Small intestine (tissue), 7 donors: ENCODE data around the gene CCDC14. TPM values are rescaled to one million over a fixed set of nuclear protein-coding genes. Genes with fewer than 3 reads are reported as not detected.
"Not testable (repeated sequence)": the region's sequence is repeated elsewhere in the genome, so short reads cannot be mapped to it uniquely, and the experiment has no call there.

Source experiments
- DNase-seq, 2 donors: peaks; one replicate each; pipeline versions ENCODE4 v3.0.0 to v3.0.0-alpha.2; 2013
- FAIRE-seq: peaks from 2 replicates; lab custom pipeline; 2012; peaks lifted over from hg19 to GRCh38; lab: Jason Lieb, UNC
- H3K27ac ChIP-seq, 3 donors: one replicate each; pipeline ENCODE4 v1.5.1; 2013; ENCODE audit warnings: low read length in 2 of 3, mild to moderate bottlenecking in 2 of 3, control low read depth in 1 of 3, inconsistent platforms in 1 of 3, low read depth in 1 of 3, moderate library complexity in 1 of 3
- H3K27me3 ChIP-seq, 3 donors: one replicate each; pipeline ENCODE4 v1.6.1; 2013; ENCODE audit warnings: low read length in 3 of 3, inconsistent platforms in 1 of 3; ENCODE audit not compliant: control insufficient read depth in 3 of 3, insufficient read depth in 3 of 3
- H3K36me3 ChIP-seq, 3 donors: one replicate each; pipeline ENCODE4 v1.6.1; 2013; ENCODE audit warnings: low read length in 3 of 3, inconsistent platforms in 1 of 3, low read depth in 1 of 3, mild to moderate bottlenecking in 1 of 3, moderate library complexity in 1 of 3; ENCODE audit not compliant: control insufficient read depth in 3 of 3, insufficient read depth in 2 of 3
- H3K4me1 ChIP-seq, 3 donors: one replicate each; pipeline ENCODE4 v1.6.1; 2013; ENCODE audit warnings: low read length in 2 of 3, inconsistent platforms in 1 of 3, low read depth in 1 of 3, mild to moderate bottlenecking in 1 of 3, moderate library complexity in 1 of 3; ENCODE audit not compliant: control insufficient read depth in 3 of 3, insufficient read depth in 2 of 3
- H3K4me3 ChIP-seq, 3 donors: one replicate each; pipeline ENCODE4 v1.5.1; 2013; ENCODE audit warnings: low read length in 3 of 3, control low read depth in 1 of 3, inconsistent platforms in 1 of 3, low read depth in 1 of 3, mild to moderate bottlenecking in 1 of 3, moderate library complexity in 1 of 3
- H3K9me3 ChIP-seq, 2 donors: one replicate each; pipeline ENCODE4 v1.6.1; 2013; ENCODE audit warnings: low read depth in 1 of 2, low read length in 1 of 2; ENCODE audit not compliant: control insufficient read depth in 2 of 2, insufficient read depth in 1 of 2
- WGBS, 3 donors: extraction: QIAGEN DNeasy Blood & Tissue Kit; methylation state at CpG; one replicate each; pipeline ENCODE4 v1.1.7; 2013; 5-methylcytosine and 5-hydroxymethylcytosine counted together
- polyA plus RNA-seq, 4 donors: library from polyadenylated mRNA; stranded (reverse) in 3 of 4; unstranded in 1 of 4; fragments of 200-250 nt in 3 of 4; fragments of 120-200 nt in 1 of 4; gene quantifications; one replicate each; pipeline versions ENCODE4 v1.2.1 to v1.2.3, GENCODE V29; 2013
- donor health status: healthy with polysubstance abuse.
- donor health status: control.
- donor health status: control.
- donor health status: Bipolar disorder and iron deficiency.
- donor health status: healthy.

CCDC14 gene
- polyA plus RNA-seq, 4 donors, result 9.2 to 69.0 (median 14.7) TPM

DNA sequence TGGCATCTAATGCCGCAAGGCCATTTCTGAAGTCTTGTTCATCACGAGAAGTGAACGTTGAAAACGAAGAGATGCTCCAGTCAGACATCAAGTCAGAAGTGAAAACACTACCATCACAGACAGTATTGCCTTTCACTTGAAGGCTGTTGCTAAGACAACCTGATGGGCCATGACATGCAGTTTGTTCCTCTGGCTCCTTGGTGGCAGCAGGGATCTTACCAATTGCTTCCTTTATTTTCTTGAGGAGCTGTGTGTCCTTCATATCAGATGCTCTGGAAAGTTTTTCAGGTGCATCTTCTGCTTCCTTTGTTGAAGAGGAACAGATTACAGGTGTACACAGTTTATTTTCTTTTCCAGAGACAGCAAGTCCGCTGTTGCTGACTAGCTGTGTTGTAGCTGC, 46.2 kb downstream of the CCDC14 start:
- DNase-seq (no peak), FAIRE-seq (no peak)
- no peak overlapping the region for H3K27ac ChIP-seq
- H3K4me1 ChIP-seq, result no peaks in the 10 kb centered on the region
- 75 to 92% (median 80%) methylated on average over 5 of the region's 5 CpGs for WGBS, 3 donors
- no peak overlapping the region for H3K4me3 ChIP-seq
- no peaks in the 10 kb centered on the region for H3K27me3 ChIP-seq
- H3K36me3 ChIP-seq, result peaks cover 0 to 11% (median 4%) of the 10 kb centered on the region in 3 donors
- peaks cover 0 to 13% of the 10 kb centered on the region in 2 donors for H3K9me3 ChIP-seq

DNA sequence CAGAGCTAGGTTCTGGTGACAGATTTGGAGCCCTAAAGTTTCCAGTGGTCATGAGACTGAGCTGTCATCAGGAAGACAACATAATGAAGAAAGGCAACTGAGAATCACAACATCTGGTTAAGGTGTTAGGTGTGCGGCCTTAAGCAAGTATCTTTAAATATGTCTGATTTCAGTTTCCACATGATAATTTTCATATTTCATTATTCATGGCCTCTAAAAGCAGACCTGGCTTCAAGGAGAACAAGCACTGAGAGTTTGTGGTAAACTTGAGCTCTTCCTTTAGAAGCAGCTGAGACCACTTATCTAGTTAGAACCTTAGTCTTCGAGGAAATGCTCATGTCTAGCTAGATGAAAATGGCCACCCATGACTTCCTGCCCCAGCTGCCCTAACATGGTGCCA, 51.2 kb downstream of the CCDC14 start:
- WGBS, 3 donors, result 88 to 93% (median 91%) methylated on average over 2 of the region's 2 CpGs
- no peak for FAIRE-seq
- Histone ChIP-seq H3K9me3 (no peaks in the 10 kb centered on the region), H3K27ac (no peak overlapping the region), H3K36me3 (no peaks in the 10 kb centered on the region), H3K4me3 (no peak overlapping the region), H3K4me1 (no peaks in the 10 kb centered on the region), H3K27me3 (no peaks in the 10 kb centered on the region)
- DNase-seq, result no peak

DNA sequence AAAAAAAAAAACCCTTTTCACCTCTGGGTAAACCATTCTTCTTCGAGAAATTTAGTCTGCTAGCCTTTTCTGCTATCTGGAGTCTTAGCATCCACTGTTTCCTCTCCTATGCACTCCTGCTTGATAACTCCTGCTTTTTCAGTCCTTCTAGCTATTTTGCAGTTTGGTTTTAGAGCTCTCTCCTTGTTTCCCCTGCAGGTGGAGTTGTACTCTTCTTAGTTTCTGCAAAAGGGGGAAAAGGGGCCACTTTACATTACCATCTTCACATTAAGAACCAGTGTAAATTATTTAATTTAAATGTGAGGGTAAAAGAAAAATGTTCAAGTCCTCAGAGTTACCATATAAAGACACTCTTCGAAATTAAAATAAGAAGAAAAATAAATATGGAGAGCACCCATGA, 53.3 kb downstream of the CCDC14 start:
- no peaks in the 10 kb centered on the region for H3K4me1 ChIP-seq
- H3K9me3 ChIP-seq, result no peaks in the 10 kb centered on the region
- FAIRE-seq (no peak), DNase-seq (no peak)
- H3K36me3 ChIP-seq, result no peaks in the 10 kb centered on the region
- 67 to 82% (median 76%) methylated on average over 2 of the region's 2 CpGs for WGBS, 3 donors
- H3K27ac ChIP-seq, result no peak overlapping the region
- H3K4me3 ChIP-seq, result no peak overlapping the region
- no peaks in the 10 kb centered on the region for H3K27me3 ChIP-seq

DNA sequence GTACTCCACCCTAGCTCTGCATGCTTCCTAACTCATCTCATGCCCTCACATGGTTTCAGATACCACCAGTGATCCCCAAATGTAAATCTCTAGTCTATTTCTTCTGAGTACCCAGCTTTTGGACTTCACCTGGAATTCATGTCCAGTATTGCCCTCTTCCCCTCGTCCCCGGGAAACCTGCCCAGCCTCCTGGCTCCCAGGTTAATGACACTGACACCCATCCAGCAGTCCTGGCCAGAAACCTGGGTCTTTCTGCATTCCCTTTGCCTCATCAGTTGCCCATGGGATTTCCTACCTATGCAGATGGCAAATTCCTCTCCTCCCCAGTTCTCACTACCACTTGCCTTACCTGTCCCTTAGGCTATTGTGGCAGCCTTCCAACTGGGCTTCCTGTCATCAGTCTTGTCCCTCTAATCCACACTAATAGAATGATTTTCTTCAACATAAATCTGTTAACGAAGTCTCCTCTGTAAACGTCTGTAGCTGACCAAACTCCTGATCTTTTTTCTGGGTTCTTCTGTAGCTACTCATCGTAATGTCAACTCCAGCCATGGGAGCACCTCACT, 61.6 kb downstream of the CCDC14 start:
- DNase-seq (no peak), FAIRE-seq (no peak)
- Histone ChIP-seq H3K4me3 (no peak overlapping the region), H3K4me1 (no peaks in the 10 kb centered on the region), H3K27ac (no peak overlapping the region), H3K9me3 (no peaks in the 10 kb centered on the region), H3K27me3 (peaks cover 0 to 2% (median 0%) of the 10 kb centered on the region in 3 donors), H3K36me3 (no peaks in the 10 kb centered on the region)
- 79 to 92% (median 83%) methylated on average over 5 of the region's 5 CpGs for WGBS, 3 donors

DNA sequence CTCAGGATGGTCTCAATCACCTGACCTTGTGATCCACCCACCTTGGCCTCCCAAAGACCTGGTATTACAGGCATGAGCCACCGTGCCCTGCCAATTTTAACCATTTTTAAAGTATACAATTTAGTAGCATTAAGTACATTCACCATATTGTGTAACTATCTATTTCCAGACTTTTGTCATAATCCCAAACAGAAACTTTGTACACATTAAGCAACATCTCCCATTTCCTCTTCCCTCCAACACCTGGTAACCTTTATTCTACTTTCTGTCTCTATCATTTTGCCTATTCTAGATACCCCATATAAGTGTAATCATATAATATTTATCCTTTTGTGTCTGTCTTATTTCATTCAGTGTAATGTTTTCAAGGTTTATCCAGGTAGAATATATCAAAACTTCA, 68.0 kb downstream of the CCDC14 start:
- H3K27ac ChIP-seq, result no peak overlapping the region
- H3K9me3 ChIP-seq, result peaks cover 3 to 13% of the 10 kb centered on the region in 2 donors
- DNase-seq (no peak), FAIRE-seq (no peak)
- no peaks in the 10 kb centered on the region for H3K36me3 ChIP-seq
- no peaks in the 10 kb centered on the region for H3K4me1 ChIP-seq
- 89 to 92% (median 91%) methylated on average over 1 of the region's 1 CpG for WGBS, 3 donors
- H3K27me3 ChIP-seq, result peaks cover 0 to 1% (median 0%) of the 10 kb centered on the region in 3 donors
- H3K4me3 ChIP-seq, result no peak overlapping the region

DNA sequence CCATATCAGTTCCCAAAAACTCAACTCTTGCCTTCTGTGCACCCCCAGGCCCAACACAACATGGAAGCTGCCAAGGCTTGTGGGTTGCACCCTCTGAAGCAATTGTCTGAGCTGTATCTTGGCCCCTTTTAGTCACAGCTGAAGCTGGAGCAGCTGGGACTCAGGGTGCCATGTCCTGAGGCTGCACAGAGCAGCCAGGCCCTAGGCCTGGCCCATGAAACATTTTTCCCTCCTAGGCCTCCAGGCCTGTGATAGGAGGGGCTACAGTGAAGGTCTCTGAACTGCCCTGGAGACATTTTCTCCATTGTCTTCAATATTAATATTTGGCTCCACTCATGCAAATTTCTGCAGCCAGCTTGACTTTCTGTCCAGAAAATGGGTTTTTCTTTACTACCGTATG, 68.8 kb downstream of the CCDC14 start:
- WGBS, 3 donors, result 0 to 30% (median 0%) methylated on average over 1 of the region's 1 CpG
- Histone ChIP-seq H3K4me3 (no peak overlapping the region), H3K27me3 (peaks cover 0 to 3% (median 1%) of the 10 kb centered on the region in 3 donors), H3K4me1 (no peaks in the 10 kb centered on the region), H3K36me3 (no peaks in the 10 kb centered on the region), H3K27ac (no peak overlapping the region), H3K9me3 (peaks cover 3 to 13% of the 10 kb centered on the region in 2 donors)
- DNase-seq (no peak), FAIRE-seq (no peak)

DNA sequence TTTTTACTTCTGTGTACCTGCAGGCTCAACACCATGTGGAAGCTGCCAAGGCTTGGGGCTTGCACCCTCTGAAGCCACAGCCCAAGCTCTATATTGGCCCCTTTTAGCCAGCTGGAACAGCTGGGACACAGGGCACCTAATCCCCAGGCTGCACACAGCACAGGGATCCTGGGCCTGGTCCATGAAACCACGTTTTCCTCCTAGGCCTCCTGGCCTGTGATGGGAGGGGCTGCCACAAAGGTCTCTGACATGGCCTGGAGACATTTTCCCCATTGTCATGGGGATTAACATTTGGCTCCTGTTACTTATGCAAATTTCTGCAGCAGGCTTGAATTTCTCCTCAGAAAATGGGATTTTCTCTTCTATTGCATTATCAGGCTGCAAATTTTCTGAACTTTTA, 70.0 kb downstream of the CCDC14 start:
- FAIRE-seq, H3K4me3 ChIP-seq, DNase-seq, H3K4me1 ChIP-seq, H3K36me3 ChIP-seq, H3K27me3 ChIP-seq, H3K27ac ChIP-seq: not testable (repeated sequence)
- H3K9me3 ChIP-seq, result peaks cover 3 to 13% of the 10 kb centered on the region in 2 donors
- WGBS, 3 donors, result 25 to 81% (median 57%) methylated on average over 1 of the region's 1 CpG

DNA sequence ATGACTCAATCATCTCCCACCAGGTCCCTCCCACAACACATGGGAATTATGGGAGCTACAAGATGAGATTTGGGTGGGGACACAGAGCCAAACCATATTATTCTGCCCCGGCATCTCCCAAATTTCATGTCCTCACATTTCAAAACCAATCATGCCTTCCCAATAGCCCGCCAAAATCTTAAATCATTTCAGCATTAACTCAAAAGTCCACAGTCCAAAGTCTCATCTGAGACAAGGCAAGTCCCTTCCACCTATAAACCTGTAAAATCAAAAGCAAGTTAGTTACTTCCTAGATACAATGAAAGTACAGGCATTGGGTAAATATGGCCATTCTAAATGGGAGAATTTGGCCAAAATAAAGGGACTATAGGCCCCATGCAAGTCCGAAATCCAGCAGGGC, 70.9 kb downstream of the CCDC14 start:
- not testable (repeated sequence) for H3K4me3 ChIP-seq, H3K27ac ChIP-seq, FAIRE-seq, H3K36me3 ChIP-seq, H3K4me1 ChIP-seq, DNase-seq
- peaks cover 3 to 13% of the 10 kb centered on the region in 2 donors for H3K9me3 ChIP-seq
- H3K27me3 ChIP-seq, result peaks cover 0 to 15% (median 1%) of the 10 kb centered on the region in 3 donors
- WGBS, 3 donors, result 59 to 81% (median 64%) methylated on average over 3 of the region's 3 CpGs

DNA sequence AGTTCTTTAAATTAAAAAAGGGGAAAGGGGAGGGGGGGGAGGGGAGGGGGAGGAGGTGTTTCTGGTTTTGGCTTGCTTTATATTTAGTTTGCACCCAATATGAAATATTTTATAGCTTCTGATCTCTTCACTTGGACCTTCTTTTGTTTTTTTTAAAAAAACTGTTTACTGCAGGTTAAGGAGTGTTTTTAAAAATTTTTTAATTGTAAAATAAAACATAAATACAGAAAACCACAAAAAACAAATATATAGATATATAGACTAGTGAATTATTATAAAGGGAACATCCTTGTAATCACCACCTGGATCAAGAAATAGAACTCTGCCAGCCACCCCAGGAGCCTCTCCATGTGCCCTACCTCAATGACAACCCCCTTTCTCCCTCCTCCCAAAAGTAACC, 76.0 kb downstream of the CCDC14 start:
- H3K9me3 ChIP-seq, result no peaks in the 10 kb centered on the region
- DNase-seq (no peak), FAIRE-seq (no peak)
- no peak overlapping the region for H3K4me3 ChIP-seq
- peaks cover 4 to 43% (median 8%) of the 10 kb centered on the region in 3 donors for H3K27me3 ChIP-seq
- H3K36me3 ChIP-seq, result no peaks in the 10 kb centered on the region
- no peak overlapping the region for H3K27ac ChIP-seq
- H3K4me1 ChIP-seq, result peaks cover 4 to 10% (median 4%) of the 10 kb centered on the region in 3 donors
